Activated CD4-positive, alpha-beta T cell treated with anti-CD3 and anti-CD28 coated beads for 36 hours (primary cell): ENCODE measurements around the gene NMT1. TPM values are rescaled to one million over a fixed set of nuclear protein-coding genes. Genes with fewer than 3 reads are reported as not detected.

Experiments
- ATAC-seq: fragments of 200-7000 bp; cut with Tn5 transposase; one replicate; pipeline ENCODE4 v1.10.0; 2021; ENCODE audit warnings: mild to moderate bottlenecking, moderate library complexity
- CTCF ChIA-PET: fragments of 350-600 bp; sonication (Branson Sonifier 250); formaldehyde crosslinking; loops from one replicate; lab custom pipeline; 2021; ENCODE audit warnings: antibody characterized with exemption; lab: Charles Lee
- POLR2A ChIA-PET: fragments of 350-600 bp; sonication (Branson Sonifier 250); formaldehyde crosslinking; loops from one replicate; lab custom pipeline; 2021; ENCODE audit warnings: antibody characterized with exemption, inconsistent platforms; lab: Charles Lee
- DNase-seq: peaks from one replicate; pipeline ENCODE4 v3.0.0-alpha.2; 2020
- H3K27ac Mint-ChIP-seq: one replicate; pipeline ENCODE4 v1.8.0; 2021; ENCODE audit warnings: mixed read lengths
- H3K27me3 Mint-ChIP-seq: one replicate; pipeline ENCODE4 v1.8.0; 2021; ENCODE audit warnings: mixed read lengths
- H3K36me3 Mint-ChIP-seq: one replicate; pipeline ENCODE4 v1.8.0; 2021; ENCODE audit warnings: low read depth, mixed read lengths
- H3K4me1 Mint-ChIP-seq: one replicate; pipeline ENCODE4 v1.8.0; 2021; ENCODE audit warnings: mixed read lengths
- H3K4me3 Mint-ChIP-seq: one replicate; pipeline ENCODE4 v1.8.0; 2021; ENCODE audit warnings: mild to moderate bottlenecking, moderate library complexity, mixed read lengths
- H3K9me3 Mint-ChIP-seq: one replicate; pipeline ENCODE4 v1.8.0; 2021; ENCODE audit warnings: low read depth, mixed read lengths
- intact Hi-C, 2 experiments: fragments of 100-400 bp; cut with DNase I in 1 of 2; cut with micrococcal nuclease in 1 of 2; formaldehyde crosslinking; loops; one replicate each; pipeline versions ENCODE4 v1.14.2 to v1.15.1; 2022 to 2024; cut with DNase I, micrococcal nuclease
- total RNA-seq, 2 experiments: library from RNA; stranded (reverse); gene quantifications; one replicate each; pipeline ENCODE4 v1.2.3, GENCODE V29; 2021

The NMT1 gene
- total RNA-seq, 2 experiments from 2014 or later = 170 to 175 TPM

DNA sequence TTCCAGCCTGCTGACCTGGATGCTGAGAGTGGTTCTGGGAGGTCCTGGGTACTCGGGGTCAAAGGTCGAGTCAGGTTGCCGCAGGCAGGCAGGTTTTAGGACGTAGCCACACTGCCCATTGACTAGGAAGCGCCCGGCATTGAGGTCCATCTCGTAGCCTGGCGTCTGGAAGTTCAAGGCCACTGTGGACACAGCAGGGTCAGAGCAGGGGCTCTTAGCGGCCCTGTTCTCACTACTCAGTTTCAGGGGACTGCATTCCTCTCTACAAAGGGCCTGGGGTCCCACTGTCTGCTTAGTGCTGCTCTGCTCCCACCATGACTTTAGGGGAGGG is 52.3 kb downstream of the NMT1 start:
- Mint-ChIP-seq H3K4me1 (no peaks in the 10 kb centered on the region), H3K27me3 (no peaks in the 10 kb centered on the region), H3K36me3 (no peaks in the 10 kb centered on the region), H3K4me3 (no peak overlapping the region), H3K9me3 (no peaks in the 10 kb centered on the region), H3K27ac (no peak overlapping the region)
- no peak for DNase-seq
- no peak for ATAC-seq
- intact Hi-C loops = no loop called here
- ChIA-PET CTCF (no interaction called here), POLR2A (no interaction called here)

DNA sequence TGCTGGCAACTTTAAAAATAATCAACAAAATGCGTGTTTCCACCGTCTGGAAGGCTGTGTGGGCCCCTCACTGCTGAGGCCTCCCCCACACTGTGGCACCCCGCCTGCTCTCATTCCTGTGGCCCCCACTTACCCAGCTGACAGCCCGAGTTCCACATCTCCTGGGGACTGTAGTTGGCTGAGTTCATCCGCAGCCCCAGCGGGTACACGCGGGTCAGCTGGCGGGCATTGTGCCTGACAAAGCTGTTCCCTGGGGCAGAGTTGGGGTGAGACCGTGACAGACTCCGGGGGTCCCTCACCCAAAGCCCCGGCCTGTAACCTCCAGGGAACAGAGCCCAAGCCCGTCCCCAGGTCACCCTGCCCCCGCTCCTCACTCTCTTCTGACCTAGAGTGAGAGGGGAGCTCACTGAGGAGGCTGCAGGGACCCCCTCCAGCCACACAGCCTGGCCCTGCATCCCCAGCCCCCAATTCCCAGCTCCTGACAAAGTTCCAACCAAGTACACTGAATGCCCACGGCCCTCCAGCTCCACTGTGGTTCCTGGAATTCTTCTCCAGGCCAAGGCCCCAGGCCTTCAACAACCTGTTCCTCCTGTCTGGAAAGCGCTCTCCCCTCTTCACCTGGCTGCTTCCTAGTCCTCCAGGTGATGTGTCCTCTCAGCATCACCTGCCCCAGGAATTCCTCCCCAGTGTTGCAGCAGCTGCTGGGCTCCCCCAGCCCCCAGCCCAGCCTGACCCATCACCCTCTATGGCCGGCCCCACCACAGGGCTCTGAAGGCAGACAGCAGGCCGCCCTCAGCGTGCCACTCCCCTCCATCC is 53.2 kb downstream of the NMT1 start:
- intact Hi-C loops = no loop called here
- Mint-ChIP-seq H3K4me3 (no peak overlapping the region), H3K4me1 (no peaks in the 10 kb centered on the region), H3K9me3 (no peaks in the 10 kb centered on the region), H3K36me3 (no peaks in the 10 kb centered on the region), H3K27me3 (no peaks in the 10 kb centered on the region), H3K27ac (no peak overlapping the region)
- CTCF ChIA-PET = interaction anchor here (1.2 to 1.4 kb wide), 2 partner anchors 15 to 21 kb away, joined by 4 to 5 read pairs; partner anchors contain the start of gene ACBD4
- POLR2A ChIA-PET = no interaction called here
- ATAC-seq (no peak), DNase-seq (no peak)

DNA sequence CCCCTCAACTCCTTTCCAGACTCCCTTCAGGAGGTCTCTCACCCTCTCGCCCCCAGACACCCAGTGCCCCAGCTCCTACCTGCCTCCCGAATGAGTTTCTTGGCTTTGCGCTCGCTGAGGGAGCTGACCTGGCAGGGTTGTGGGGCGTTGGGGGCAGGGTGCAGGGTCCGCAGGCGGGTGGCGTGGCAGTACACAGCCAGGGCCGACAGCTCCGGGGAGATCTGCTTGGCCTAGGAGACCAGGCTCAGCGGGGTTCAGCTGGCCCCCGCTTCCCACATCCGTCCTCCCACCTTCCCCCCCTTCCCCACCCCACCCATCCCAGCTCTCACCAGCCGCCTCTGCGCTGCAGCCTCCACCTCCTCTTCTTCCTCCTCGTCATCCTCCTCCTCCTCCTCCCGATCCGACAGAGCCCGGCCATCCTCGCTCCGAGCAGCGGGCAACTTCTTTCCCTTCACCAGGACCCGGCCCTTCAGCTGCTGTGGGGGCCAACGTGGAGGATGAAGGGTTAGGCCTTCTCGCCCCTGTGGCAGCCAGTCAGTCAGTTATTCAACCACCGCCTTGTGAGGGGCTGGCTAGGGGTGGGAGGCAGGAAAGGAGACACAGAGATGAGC is 54.0 kb downstream of the NMT1 start:
- Mint-ChIP-seq H3K36me3 (no peaks in the 10 kb centered on the region), H3K9me3 (no peaks in the 10 kb centered on the region), H3K4me3 (no peak overlapping the region), H3K4me1 (no peaks in the 10 kb centered on the region), H3K27me3 (no peaks in the 10 kb centered on the region), H3K27ac (no peak overlapping the region)
- ChIA-PET POLR2A (interaction anchor here (0.6 to 0.8 kb wide), 2 partner anchors 18 to 255 kb away, joined by 3 to 5 read pairs; no protein-coding TSS in a partner anchor), CTCF (interaction anchor here (0.8 to 1.4 kb wide), 4 partner anchors 16 to 87 kb away, joined by 4 to 5 read pairs (median 4); partner anchors contain the start of gene ACBD4)
- DNase-seq (no peak), ATAC-seq (no peak)
- intact Hi-C loops = no loop called here

- H3K4me1 Mint-ChIP-seq = no peaks in the 10 kb centered on the region
- no peaks in the 10 kb centered on the region for H3K9me3 Mint-ChIP-seq
- H3K36me3 Mint-ChIP-seq = no peaks in the 10 kb centered on the region
- no peaks in the 10 kb centered on the region for H3K27me3 Mint-ChIP-seq
- DNase-seq (no peak), ATAC-seq (no peak)
- ChIA-PET POLR2A (interaction anchor here (0.6 to 0.8 kb wide), 2 partner anchors 19 to 254 kb away, joined by 3 to 5 read pairs; no protein-coding TSS in a partner anchor), CTCF (interaction anchor here (0.9 kb wide), 1 partner anchor 86 kb away, joined by 4 read pairs; no protein-coding TSS in a partner anchor)
- no peak overlapping the region for H3K27ac Mint-ChIP-seq
- intact Hi-C loops = no loop called here
- no peak overlapping the region for H3K4me3 Mint-ChIP-seq
These were observed 54.8 kb downstream of the NMT1 start for GRCh38 chr17:45115871-45116270.

DNA sequence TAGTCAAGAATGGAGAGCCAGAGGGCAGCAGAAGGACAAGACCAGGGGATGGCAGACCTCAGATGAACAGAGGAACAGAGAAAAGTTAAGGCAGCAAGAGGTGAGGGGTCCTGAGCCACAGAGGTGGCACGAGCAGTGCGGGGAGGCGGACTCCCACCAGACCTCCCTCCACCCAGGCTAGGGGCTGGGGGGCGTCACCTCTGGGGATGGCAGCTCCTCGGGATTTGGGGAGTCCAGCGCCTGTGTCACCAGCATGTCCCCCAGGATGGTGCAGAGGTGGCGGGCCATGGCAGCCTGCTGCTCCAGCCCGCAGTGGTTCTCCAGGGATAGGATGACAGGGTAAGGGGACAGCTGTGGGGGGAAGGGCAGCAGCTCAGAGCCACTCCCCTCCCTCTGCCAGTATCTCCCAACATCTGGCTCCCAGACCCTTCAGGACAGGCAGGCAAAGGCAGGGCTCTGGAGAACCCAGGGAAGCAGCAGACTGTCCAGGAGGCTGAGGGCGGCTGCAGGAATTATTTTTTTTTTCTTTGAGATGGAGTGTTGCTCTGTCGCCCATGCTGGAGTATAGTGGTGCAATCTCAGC is 55.4 kb downstream of the NMT1 start:
- H3K27ac Mint-ChIP-seq = no peak overlapping the region
- H3K36me3 Mint-ChIP-seq = no peaks in the 10 kb centered on the region
- intact Hi-C loops = no loop called here
- no peaks in the 10 kb centered on the region for H3K4me1 Mint-ChIP-seq
- no peak for DNase-seq
- peaks cover 2% of the 10 kb centered on the region for H3K27me3 Mint-ChIP-seq
- ChIA-PET POLR2A (no interaction called here), CTCF (interaction anchor here (1.0 kb wide), 1 partner anchor 16 kb away, joined by 3 read pairs; no protein-coding TSS in a partner anchor)
- no peak overlapping the region for H3K4me3 Mint-ChIP-seq
- no peak for ATAC-seq
- no peaks in the 10 kb centered on the region for H3K9me3 Mint-ChIP-seq

DNA sequence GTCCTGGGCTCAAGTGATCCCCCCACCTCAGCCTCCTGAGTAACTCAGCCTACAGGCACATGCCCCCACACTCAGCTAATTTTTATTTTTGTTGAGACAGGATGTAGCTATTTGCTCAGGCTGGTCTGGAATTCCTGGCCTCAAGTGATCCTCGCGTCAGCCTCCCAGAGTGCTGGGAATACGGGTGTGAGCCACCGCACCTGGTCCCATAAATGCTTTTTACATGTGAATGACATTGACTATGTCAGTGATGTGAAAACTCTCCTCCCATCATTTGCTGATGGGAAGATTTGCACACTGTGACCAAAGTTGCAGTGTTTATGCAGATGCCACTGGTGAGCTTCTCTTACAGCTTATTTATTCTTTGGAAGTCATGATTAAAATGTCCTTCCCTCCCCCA is 56.2 kb downstream of the NMT1 start:
- H3K27me3 Mint-ChIP-seq = peaks cover 4% of the 10 kb centered on the region
- POLR2A ChIA-PET = interaction anchor here (0.7 kb wide), 1 partner anchor 56 kb away, joined by 3 read pairs; no protein-coding TSS in a partner anchor
- H3K27ac Mint-ChIP-seq = no peak overlapping the region
- H3K36me3 Mint-ChIP-seq = no peaks in the 10 kb centered on the region
- DNase-seq = no peak
- no peaks in the 10 kb centered on the region for H3K9me3 Mint-ChIP-seq
- H3K4me1 Mint-ChIP-seq = no peaks in the 10 kb centered on the region
- intact Hi-C loops = no loop called here
- H3K4me3 Mint-ChIP-seq = no peak overlapping the region
- CTCF ChIA-PET = interaction anchor here (0.6 to 1.2 kb wide), 4 partner anchors 16 to 297 kb away, joined by 3 read pairs; no protein-coding TSS in a partner anchor
- no peak for ATAC-seq

DNA sequence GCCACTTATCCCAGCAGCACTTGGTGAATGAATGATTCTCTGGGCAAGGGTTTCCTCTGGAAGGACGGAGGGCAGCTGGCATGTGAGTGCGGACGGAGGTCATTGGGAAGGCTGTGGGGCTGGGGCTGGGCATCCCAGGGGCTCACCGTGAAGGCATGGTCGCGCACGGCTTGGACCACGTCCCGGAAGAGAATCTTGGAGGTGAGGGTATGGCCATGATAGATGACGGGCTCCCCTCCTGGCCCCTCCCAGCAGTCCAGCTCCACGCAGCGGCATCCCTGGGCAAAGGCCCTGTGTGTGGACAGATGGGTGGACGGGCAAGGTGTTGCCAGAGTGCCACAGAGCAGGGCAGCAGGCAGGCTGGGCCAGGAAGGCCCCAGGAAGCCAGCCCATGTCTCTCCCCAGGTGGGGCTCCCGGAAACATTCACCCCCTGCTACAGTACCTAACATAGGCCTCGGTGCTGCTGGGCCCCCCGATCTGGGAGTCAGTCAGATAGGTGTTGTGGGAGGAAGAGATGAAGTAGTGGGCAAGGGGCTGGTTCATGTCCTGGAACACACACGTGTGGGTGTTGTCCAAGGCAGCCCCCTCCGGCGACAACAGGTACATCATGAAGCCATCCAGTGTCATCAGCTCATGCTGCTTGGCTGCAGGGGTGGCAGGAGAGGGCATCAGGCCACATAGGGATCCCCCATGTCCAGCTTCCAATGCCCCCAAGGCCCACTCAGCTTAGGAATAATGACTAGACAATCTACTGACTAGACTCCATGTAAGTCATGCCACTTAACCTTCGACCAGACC is 56.9 kb downstream of the NMT1 start:
- Mint-ChIP-seq H3K27me3 (peaks cover 4% of the 10 kb centered on the region), H3K27ac (no peak overlapping the region), H3K36me3 (no peaks in the 10 kb centered on the region), H3K4me1 (no peaks in the 10 kb centered on the region), H3K4me3 (no peak overlapping the region), H3K9me3 (no peaks in the 10 kb centered on the region)
- ChIA-PET CTCF (interaction anchor here (0.5 to 1.5 kb wide), 6 partner anchors 11 to 97 kb away, joined by 3 to 4 read pairs (median 3); no protein-coding TSS in a partner anchor), POLR2A (interaction anchor here (0.7 kb wide), 1 partner anchor 56 kb away, joined by 3 read pairs; no protein-coding TSS in a partner anchor)
- intact Hi-C loops = no loop called here
- ATAC-seq (no peak), DNase-seq (no peak)

- Mint-ChIP-seq H3K4me1 (no peaks in the 10 kb centered on the region), H3K27ac (no peak overlapping the region), H3K36me3 (no peaks in the 10 kb centered on the region), H3K27me3 (peaks cover 4% of the 10 kb centered on the region), H3K9me3 (no peaks in the 10 kb centered on the region), H3K4me3 (no peak overlapping the region)
- DNase-seq = no peak
- no peak for ATAC-seq
- POLR2A ChIA-PET = no interaction called here
- intact Hi-C loops = no loop called here
- CTCF ChIA-PET = interaction anchor here (0.5 to 1.5 kb wide), 5 partner anchors 10 to 42 kb away, joined by 3 to 4 read pairs (median 3); no protein-coding TSS in a partner anchor
These were observed 57.6 kb downstream of the NMT1 start for GRCh38 chr17:45118691-45119090.

DNA sequence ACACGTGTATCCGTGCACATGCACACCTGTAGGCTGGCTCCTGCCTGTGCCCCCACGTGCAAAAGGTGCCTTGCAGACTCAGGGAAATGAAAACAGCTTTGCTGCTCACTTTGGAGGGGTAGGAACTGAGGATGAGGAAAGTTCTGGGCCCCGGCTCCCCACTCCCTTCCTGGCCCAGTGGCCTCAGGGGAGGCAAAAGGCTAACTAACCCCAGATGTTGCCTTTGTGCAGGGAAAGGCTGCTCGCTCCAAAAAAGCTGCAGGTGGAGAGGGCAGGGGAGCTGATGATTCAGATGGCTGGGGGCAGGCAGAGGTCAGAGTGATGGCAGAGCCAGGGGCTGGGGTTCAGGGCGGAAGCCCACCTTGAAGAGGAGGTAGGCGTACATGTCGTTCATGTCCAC is 58.8 kb downstream of the NMT1 start:
- Mint-ChIP-seq H3K9me3 (no peaks in the 10 kb centered on the region), H3K4me3 (no peak overlapping the region), H3K27ac (no peak overlapping the region), H3K27me3 (peaks cover 4% of the 10 kb centered on the region), H3K4me1 (no peaks in the 10 kb centered on the region), H3K36me3 (no peaks in the 10 kb centered on the region)
- ChIA-PET POLR2A (no interaction called here), CTCF (interaction anchor here (1.6 kb wide), 1 partner anchor 15 kb away, joined by 4 read pairs; the partner anchor contains the start of gene ACBD4)
- intact Hi-C loops = no loop called here
- no peak for ATAC-seq
- DNase-seq = no peak

DNA sequence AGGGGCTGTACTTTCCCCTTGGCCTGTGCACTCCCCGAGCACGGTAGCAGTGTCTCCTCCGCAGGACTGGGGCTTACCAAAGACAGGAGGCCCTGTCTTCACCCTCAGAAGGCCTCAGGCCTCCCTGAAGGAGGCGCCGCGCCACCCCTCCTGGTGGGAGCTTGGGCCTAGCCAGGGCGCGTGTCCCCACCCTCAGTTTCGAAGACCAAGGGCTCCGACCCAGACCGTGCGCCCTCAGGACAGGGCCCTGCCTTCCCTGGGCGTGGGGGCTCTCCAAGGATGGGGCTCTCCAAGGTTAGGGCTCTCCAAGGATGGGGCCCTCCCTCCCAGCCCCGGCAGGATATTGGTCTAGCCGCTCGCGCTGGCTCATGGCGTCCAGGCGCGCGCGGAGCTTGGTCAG is 59.4 kb downstream of the NMT1 start:
- Mint-ChIP-seq H3K27ac (no peak overlapping the region), H3K4me3 (no peak overlapping the region), H3K4me1 (no peaks in the 10 kb centered on the region), H3K9me3 (no peaks in the 10 kb centered on the region), H3K27me3 (peaks cover 4% of the 10 kb centered on the region), H3K36me3 (no peaks in the 10 kb centered on the region)
- ChIA-PET POLR2A (no interaction called here), CTCF (interaction anchor here (1.6 kb wide), 1 partner anchor 15 kb away, joined by 4 read pairs; the partner anchor contains the start of gene ACBD4)
- DNase-seq (no peak), ATAC-seq (no peak)
- intact Hi-C loops = no loop called here

GRCh38 chr17:45121055-45121454 is 59.9 kb downstream of the NMT1 start:
- H3K4me1 Mint-ChIP-seq = no peaks in the 10 kb centered on the region
- peaks cover 4% of the 10 kb centered on the region for H3K27me3 Mint-ChIP-seq
- no peak overlapping the region for H3K27ac Mint-ChIP-seq
- ChIA-PET CTCF (no interaction called here), POLR2A (no interaction called here)
- H3K9me3 Mint-ChIP-seq = no peaks in the 10 kb centered on the region
- DNase-seq = no peak
- intact Hi-C loops = no loop called here
- no peaks in the 10 kb centered on the region for H3K36me3 Mint-ChIP-seq
- H3K4me3 Mint-ChIP-seq = no peak overlapping the region
- no peak for ATAC-seq
